Endothelial cell of umbilical vein (primary cell): ENCODE data around the gene DIS3L2. TPM values are rescaled to one million over a fixed set of nuclear protein-coding genes. Genes with fewer than 3 reads are reported as not detected.

Source experiments
- BruUV-seq: library from RNA; stranded (reverse); fragments of 400-500 nt; replicated peaks from 2 replicates; lab custom pipeline; 2021; lab: Mats Ljungman, UMichigan
- CTCF ChIA-PET: fragments of 300-600, 350-600 bp; sonication (Branson Sonifier 250); formaldehyde crosslinking; loops from one replicate; lab custom pipeline; 2021; ENCODE audit warnings: antibody characterized with exemption, inconsistent platforms; lab: Charles Lee
- POLR2A ChIA-PET: fragments of 300-600, 350-600 bp; sonication (Branson Sonifier 250); formaldehyde crosslinking; loops from one replicate; lab custom pipeline; 2021; ENCODE audit warnings: antibody characterized with exemption, inconsistent platforms; lab: Charles Lee
- DNase-seq: peaks from one replicate; pipeline ENCODE4 v3.0.0-alpha.2; 2011; ENCODE audit warnings: low read depth, low spot score
- FAIRE-seq: peaks from 2 replicates; lab custom pipeline; 2011; peaks lifted over from hg19 to GRCh38; lab: Jason Lieb, UNC
- H2AFZ ChIP-seq: 2 replicates; pipeline ENCODE4 v1.6.0; 2012; ENCODE audit warnings: low read depth, low read length, control low read depth, inconsistent platforms
- H3K27ac ChIP-seq: 2 replicates; pipeline ENCODE4 v1.5.1; 2011; ENCODE audit warnings: low read depth, mild to moderate bottlenecking, control low read depth, low read length, moderate library complexity; ENCODE audit not compliant: insufficient read depth
- H3K27me3 ChIP-seq, 2 experiments: 2 replicates each; pipeline versions ENCODE4 v1.6.0 to v1.6.1; 2011; ENCODE audit warnings: low read length in 2 of 2, mixed read lengths in 1 of 2; ENCODE audit not compliant: control insufficient read depth in 2 of 2, insufficient read depth in 2 of 2
- H3K36me3 ChIP-seq, 2 experiments: 2 replicates in 1 of 2; 3 replicates in 1 of 2; pipeline ENCODE4 v1.5.1; 2011; ENCODE audit warnings: low read length in 2 of 2, mild to moderate bottlenecking in 1 of 2, moderate library complexity in 1 of 2; ENCODE audit not compliant: control insufficient read depth in 2 of 2, insufficient read depth in 2 of 2; ENCODE audit errors: extremely low read depth in 1 of 2
- H3K4me1 ChIP-seq: 3 replicates; pipeline ENCODE4 v1.5.1; 2011; ENCODE audit warnings: mild to moderate bottlenecking, low read length; ENCODE audit not compliant: control insufficient read depth, insufficient read depth; ENCODE audit errors: extremely low read depth
- H3K4me2 ChIP-seq: 2 replicates; pipeline ENCODE4 v1.6.1; 2011; ENCODE audit warnings: low read length, control low read depth, mixed read lengths; ENCODE audit not compliant: insufficient read depth
- H3K4me3 ChIP-seq, 3 experiments: fragments of 200-600 bp in 1 of 3; sonication (generic), shearing (Covaris generic) in 1 of 3; replicated peaks in 1 of 3; 2 replicates each; pipeline ENCODE4 v1.5.1; 2011 to 2016; ENCODE audit warnings: control low read depth in 3 of 3, low read length in 3 of 3, mild to moderate bottlenecking in 2 of 3, inconsistent platforms in 1 of 3, low read depth in 1 of 3, moderate library complexity in 1 of 3; ENCODE audit not compliant: insufficient read depth in 1 of 3
- H3K79me2 ChIP-seq: 2 replicates; pipeline ENCODE4 v1.6.0; 2012; ENCODE audit warnings: low read length, inconsistent platforms; ENCODE audit not compliant: control insufficient read depth, insufficient read depth
- H3K9ac ChIP-seq: replicated peaks from 2 replicates; pipeline ENCODE3; 2011; ENCODE audit warnings: low read length, control low read depth; ENCODE audit not compliant: insufficient read depth; ENCODE audit errors: extremely low read depth
- H3K9me1 ChIP-seq: replicated peaks from 3 replicates; pipeline ENCODE4 v1.6.0; 2011; ENCODE audit warnings: mild to moderate bottlenecking, low read length; ENCODE audit not compliant: control insufficient read depth, insufficient read depth; ENCODE audit errors: extremely low read depth
- H3K9me3 ChIP-seq: replicated peaks from 2 replicates; pipeline ENCODE4 v1.5.1; 2012; ENCODE audit warnings: low read length, inconsistent platforms; ENCODE audit not compliant: control insufficient read depth, insufficient read depth
- H4K20me1 ChIP-seq: replicated peaks from 2 replicates; pipeline ENCODE3; 2011; ENCODE audit warnings: mild to moderate bottlenecking, low read length; ENCODE audit not compliant: control insufficient read depth, insufficient read depth; ENCODE audit errors: extremely low read depth
- EZH2 ChIP-seq: IDR thresholded peaks from 2 replicates; pipeline ENCODE4 v1.6.1; 2012; ENCODE audit warnings: borderline replicate concordance, low read depth, mild to moderate bottlenecking, moderate library complexity, low read length, inconsistent platforms; ENCODE audit not compliant: severe bottlenecking
- FOS ChIP-seq: IDR thresholded peaks from 2 replicates; pipeline ENCODE4 v1.6.1; 2011; ENCODE audit warnings: mild to moderate bottlenecking, low read length, moderate library complexity, borderline replicate concordance; ENCODE audit not compliant: insufficient read depth
- GATA2 ChIP-seq: IDR thresholded peaks from 2 replicates; pipeline ENCODE4 v1.7.0; 2011; ENCODE audit warnings: low read depth, mild to moderate bottlenecking, moderate library complexity, mixed read lengths, low read length; ENCODE audit not compliant: insufficient read length, insufficient read depth
- JUN ChIP-seq: IDR thresholded peaks from 2 replicates; pipeline ENCODE4 v1.6.1; 2011; ENCODE audit warnings: borderline replicate concordance, low read depth; ENCODE audit not compliant: insufficient read length, insufficient read depth
- MYC ChIP-seq: IDR thresholded peaks from one replicate; pipeline ENCODE4 v1.6.1; 2011; ENCODE audit warnings: mild to moderate bottlenecking, low read depth, low read length
- POLR2A ChIP-seq: IDR thresholded peaks from 2 replicates; pipeline ENCODE4 v1.6.1; 2012; ENCODE audit warnings: low read depth, mild to moderate bottlenecking, control low read depth, low read length
- POLR2AphosphoS5 ChIP-seq: IDR thresholded peaks from 2 replicates; pipeline ENCODE4 v1.6.1; 2012; ENCODE audit warnings: low read depth, mild to moderate bottlenecking, control low read depth, low read length, moderate library complexity; ENCODE audit not compliant: insufficient read depth
- dilution Hi-C: fragments of 300-500 bp; cut with MboI; formaldehyde crosslinking; loops from one replicate; pipeline ENCODE4 v1.15.0; 2019; ENCODE audit warnings: low sequenced_read_pairs; ENCODE audit not compliant: extremely low pct_ligation_motif_present
- intact Hi-C: fragments of 100-400 bp; cut with micrococcal nuclease; formaldehyde crosslinking; loops from one replicate; pipeline ENCODE4 v1.10.0; 2022
- polyA plus RNA-seq, 4 experiments: library from polyadenylated mRNA; depleted of rRNA in 3 of 4; stranded (reverse) in 3 of 4; unstranded in 1 of 4; fragments of >200 nt; gene quantifications; 2 replicates each; pipeline versions ENCODE4 v1.2.1 to v1.2.3, GENCODE V29; 2011 to 2012; ENCODE audit warnings: missing spikeins in 1 of 4
- total RNA-seq: library from RNA; stranded (reverse); gene quantifications from 2 replicates; pipeline ENCODE4 v1.2.3, GENCODE V29; 2021
- TF ChIP-seq, protein P1 (sequence below): IDR thresholded peaks from 2 replicates; pipeline ENCODE4 v1.6.1; 2011; ENCODE audit not compliant: insufficient read depth, insufficient read length
- TF ChIP-seq, protein P2 (sequence below), 2 donors: IDR thresholded peaks; 1 replicate in 1 of 2; 2 replicates in 1 of 2; pipeline ENCODE4 v1.5.1; 2011; ENCODE audit warnings: low read length in 2 of 2, mild to moderate bottlenecking in 2 of 2, moderate library complexity in 2 of 2, control low read depth in 1 of 2, inconsistent platforms in 1 of 2, low read depth in 1 of 2; ENCODE audit not compliant: insufficient read depth in 1 of 2; ENCODE audit errors: extremely low read depth in 1 of 2

Gene DIS3L2
- total and polyA plus RNA-seq, 2 donors (not counting 3 experiments of a cell fraction or from before 2014, with no cell fraction given), result 14.6 to 31.2 TPM

DNA sequence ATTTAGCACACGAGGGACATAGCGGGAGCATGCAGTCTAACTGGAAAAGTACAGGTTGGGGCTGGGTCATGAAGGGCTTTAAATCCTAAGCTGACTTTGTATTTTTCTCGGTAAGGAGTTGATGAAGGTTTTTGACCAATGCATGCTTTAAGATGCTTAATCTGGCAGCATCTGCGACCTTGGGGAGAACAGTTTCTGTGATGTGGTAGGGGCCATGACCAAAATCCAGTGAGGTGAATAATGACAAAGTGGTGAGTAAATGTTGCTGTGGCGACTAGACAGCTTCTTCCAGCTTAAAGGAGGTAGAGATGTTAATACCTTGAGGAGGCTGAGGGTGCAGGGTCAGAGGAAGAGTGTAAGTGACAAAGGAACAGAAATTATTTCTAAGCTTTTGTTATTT is 242.4 kb downstream of the DIS3L2 start:
- POLR2A ChIA-PET, result no interaction called here
- H3K36me3 ChIP-seq, result no peaks in the 10 kb centered on the region
- H3K4me3 ChIP-seq, result no peak overlapping the region
- no peaks in the 10 kb centered on the region for H3K9me3 ChIP-seq
- H3K4me2 ChIP-seq, result no peak overlapping the region
- no peaks in the 10 kb centered on the region for H3K9me1 ChIP-seq
- no peak overlapping the region for H3K9ac ChIP-seq
- TF ChIP-seq, protein P1, sequence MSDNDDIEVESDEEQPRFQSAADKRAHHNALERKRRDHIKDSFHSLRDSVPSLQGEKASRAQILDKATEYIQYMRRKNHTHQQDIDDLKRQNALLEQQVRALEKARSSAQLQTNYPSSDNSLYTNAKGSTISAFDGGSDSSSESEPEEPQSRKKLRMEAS, result no peak
- no peak for TF ChIP-seq POLR2A
- TF ChIP-seq, protein P2, sequence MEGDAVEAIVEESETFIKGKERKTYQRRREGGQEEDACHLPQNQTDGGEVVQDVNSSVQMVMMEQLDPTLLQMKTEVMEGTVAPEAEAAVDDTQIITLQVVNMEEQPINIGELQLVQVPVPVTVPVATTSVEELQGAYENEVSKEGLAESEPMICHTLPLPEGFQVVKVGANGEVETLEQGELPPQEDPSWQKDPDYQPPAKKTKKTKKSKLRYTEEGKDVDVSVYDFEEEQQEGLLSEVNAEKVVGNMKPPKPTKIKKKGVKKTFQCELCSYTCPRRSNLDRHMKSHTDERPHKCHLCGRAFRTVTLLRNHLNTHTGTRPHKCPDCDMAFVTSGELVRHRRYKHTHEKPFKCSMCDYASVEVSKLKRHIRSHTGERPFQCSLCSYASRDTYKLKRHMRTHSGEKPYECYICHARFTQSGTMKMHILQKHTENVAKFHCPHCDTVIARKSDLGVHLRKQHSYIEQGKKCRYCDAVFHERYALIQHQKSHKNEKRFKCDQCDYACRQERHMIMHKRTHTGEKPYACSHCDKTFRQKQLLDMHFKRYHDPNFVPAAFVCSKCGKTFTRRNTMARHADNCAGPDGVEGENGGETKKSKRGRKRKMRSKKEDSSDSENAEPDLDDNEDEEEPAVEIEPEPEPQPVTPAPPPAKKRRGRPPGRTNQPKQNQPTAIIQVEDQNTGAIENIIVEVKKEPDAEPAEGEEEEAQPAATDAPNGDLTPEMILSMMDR (IDR thresholded peaks at IDR 0.05; ENCODE audit: extremely low read depth in 1 of 2, insufficient read depth in 1 of 2, low read depth in 1 of 2, low read length in 2 of 2), result no peak
- TF ChIP-seq MYC, result no peak
- no peak for TF ChIP-seq EZH2
- no peak for TF ChIP-seq FOS
- no peak for TF ChIP-seq JUN
- no peak for TF ChIP-seq POLR2AphosphoS5
- no peak for TF ChIP-seq GATA2
- no TSS peak for BruUV-seq
- DNase-seq (no peak), FAIRE-seq (no peak)
- H4K20me1 ChIP-seq, result no peaks in the 10 kb centered on the region
- dilution Hi-C loops, result no loop called here
- no peak overlapping the region for H3K27ac ChIP-seq
- no peak overlapping the region for H2AFZ ChIP-seq
- no peaks in the 10 kb centered on the region for H3K27me3 ChIP-seq
- no peaks in the 10 kb centered on the region for H3K79me2 ChIP-seq
- H3K4me1 ChIP-seq, result peaks cover 3% of the 10 kb centered on the region
- intact Hi-C loops, result no loop called here
- CTCF ChIA-PET, result no interaction called here
